NB4 (cell line): Measurements from ENCODE around the gene GRM8.

ENCODE experiments used
- DNase-seq: peaks from one replicate; pipeline ENCODE4 v3.0.0; 2010; ENCODE audit warnings: low read depth
- H3K4me3 ChIP-seq: one replicate; pipeline ENCODE4 v1.5.1; 2011; ENCODE audit warnings: mild to moderate bottlenecking, low read depth, low read length, moderate library complexity
- CTCF ChIP-seq: IDR thresholded peaks from one replicate; pipeline ENCODE4 v1.5.1; 2012; ENCODE audit warnings: low read depth, low read length
- MYC ChIP-seq: IDR thresholded peaks from 2 replicates; pipeline ENCODE4 v1.6.1; 2011; ENCODE audit warnings: low read depth, low read length
- POLR2A ChIP-seq: IDR thresholded peaks from 2 replicates; pipeline ENCODE4 v1.6.1; 2011; ENCODE audit warnings: mild to moderate bottlenecking; ENCODE audit not compliant: insufficient read length; ENCODE audit errors: extremely low read depth
- TF ChIP-seq, protein P1 (sequence below): IDR thresholded peaks from 2 replicates; pipeline ENCODE4 v1.6.1; 2011; ENCODE audit warnings: low read depth, low read length

Gene GRM8

DNA sequence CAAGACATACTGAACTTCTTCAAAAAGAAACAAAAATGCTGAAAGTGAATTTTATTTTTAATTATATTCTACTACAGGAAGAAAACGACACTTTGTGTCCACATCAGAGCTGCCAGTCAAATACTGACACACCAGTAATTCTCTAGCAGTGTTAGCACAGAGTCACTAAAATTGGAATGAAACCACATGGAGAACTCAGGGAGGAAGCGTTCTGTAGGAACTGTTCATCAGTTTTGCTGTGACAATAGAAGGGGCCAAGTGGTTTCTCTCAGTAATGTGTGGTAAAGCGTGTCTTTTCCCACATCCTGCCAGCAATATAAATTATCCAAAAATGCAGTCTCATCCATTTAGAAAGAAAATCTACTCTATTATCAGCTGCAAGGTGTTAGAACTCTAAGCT lies 683.3 kb downstream of the GRM8 start:
- no peak for DNase-seq

GRCh38 chr7:126557271-126557670 lies 695.5 kb downstream of the GRM8 start:
- H3K4me3 ChIP-seq = no peak overlapping the region
- DNase-seq = no peak
- TF ChIP-seq CTCF (no peak), POLR2A (no peak), MYC (no peak)
- TF ChIP-seq, protein P1, sequence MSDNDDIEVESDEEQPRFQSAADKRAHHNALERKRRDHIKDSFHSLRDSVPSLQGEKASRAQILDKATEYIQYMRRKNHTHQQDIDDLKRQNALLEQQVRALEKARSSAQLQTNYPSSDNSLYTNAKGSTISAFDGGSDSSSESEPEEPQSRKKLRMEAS = no peak

More for the DNA sequence above, 683.3 kb downstream of the GRM8 start:
- H3K4me3 ChIP-seq = no peak overlapping the region
- TF ChIP-seq, protein P1 = no peak
- TF ChIP-seq MYC (no peak), POLR2A (no peak), CTCF (no peak)

DNA sequence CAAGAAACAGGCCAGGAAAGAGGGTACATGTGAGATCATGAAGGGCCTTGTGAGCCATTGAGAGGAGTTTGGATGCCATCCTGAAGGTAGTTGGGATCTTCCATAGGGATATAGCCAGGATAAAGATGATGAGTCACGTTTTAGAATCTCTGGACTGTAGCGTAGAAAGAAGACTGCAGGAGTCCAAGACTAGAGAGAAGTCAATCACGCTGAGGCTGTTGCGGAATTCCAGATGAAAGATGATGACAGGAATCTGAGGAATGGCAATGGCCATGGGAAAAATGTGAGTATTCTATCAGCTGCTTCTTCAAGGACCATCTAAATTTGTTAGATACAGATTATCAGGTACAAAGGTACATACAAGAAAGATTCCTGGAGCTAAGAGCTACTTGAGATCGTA lies 711.3 kb downstream of the GRM8 start:
- TF ChIP-seq, protein P1 = no peak
- TF ChIP-seq MYC = no peak
- no peak for TF ChIP-seq CTCF
- no peak for TF ChIP-seq POLR2A

DNA sequence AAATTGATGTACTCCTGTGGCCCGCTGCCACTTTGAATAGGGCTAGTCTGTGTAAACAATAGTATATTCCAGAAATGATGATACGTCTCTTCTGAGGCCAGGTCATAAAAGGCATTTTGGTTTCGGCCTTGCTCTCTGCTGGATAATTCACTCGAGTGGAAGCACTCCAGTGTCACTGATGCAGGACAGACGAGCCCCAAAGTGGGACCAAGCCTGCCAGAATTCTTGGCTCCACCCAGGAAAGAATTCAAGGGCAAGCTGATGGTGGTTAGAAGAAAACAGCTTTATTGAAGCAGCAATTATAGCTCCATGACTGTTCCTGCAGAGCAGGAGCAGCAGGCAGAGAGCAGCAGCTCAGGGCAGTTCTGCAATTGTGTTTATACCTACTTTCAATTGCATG lies 717.6 kb downstream of the GRM8 start:
- TF ChIP-seq POLR2A = no peak
- TF ChIP-seq, protein P1 = no peak
- TF ChIP-seq CTCF = no peak
- no peak for TF ChIP-seq MYC
- no peak overlapping the region for H3K4me3 ChIP-seq
- DNase-seq = no peak

More for the DNA sequence above, 711.3 kb downstream of the GRM8 start:
- H3K4me3 ChIP-seq = no peak overlapping the region
- DNase-seq = no peak

DNA sequence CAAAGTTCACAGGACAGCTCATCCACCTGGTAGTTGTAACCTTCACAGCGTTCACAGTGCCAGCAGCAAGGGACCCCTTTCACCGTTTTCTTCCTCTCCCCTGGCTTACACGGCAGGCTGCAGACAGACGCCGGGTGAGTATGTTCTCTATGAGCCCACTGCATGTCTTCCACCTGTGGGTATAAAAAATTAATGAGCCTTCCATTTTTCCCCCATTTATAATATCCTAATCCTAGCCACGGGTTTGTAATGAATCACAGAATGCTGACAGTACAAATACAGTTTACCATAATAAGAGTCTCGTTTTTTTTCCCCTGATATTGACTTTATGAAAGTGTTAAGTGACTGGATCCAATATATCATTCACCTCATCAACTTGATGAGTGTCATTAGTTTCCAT lies 719.0 kb downstream of the GRM8 start:
- no peak overlapping the region for H3K4me3 ChIP-seq
- TF ChIP-seq, protein P1 = no peak
- TF ChIP-seq POLR2A = no peak
- TF ChIP-seq MYC = no peak
- no peak for TF ChIP-seq CTCF
- no peak for DNase-seq

GRCh38 chr7:126529833-126530232 lies 722.9 kb downstream of the GRM8 start:
- TF ChIP-seq CTCF (no peak), MYC (no peak), POLR2A (no peak)
- TF ChIP-seq, protein P1 = no peak
- no peak for DNase-seq
- no peak overlapping the region for H3K4me3 ChIP-seq
